HTERT RPE-1 (cell line): ENCODE results near the gene DPPA4.

Experiments used
- in situ Hi-C: fragments of 300-500 bp; cut with MboI; formaldehyde crosslinking; loops from 4 replicates; pipeline ENCODE4 v1.14.3; 2020; ENCODE audit warnings: low sequenced_read_pairs

DPPA4 gene

GRCh38 chr3:109339714-109340648, 2.6 kb upstream of the DPPA4 start:
- in situ Hi-C loops = no loop called here

- in situ Hi-C loops = no loop called here
Observed at GRCh38 chr3:109339197-109339596, 1.9 kb upstream of the DPPA4 start.

- in situ Hi-C loops = no loop called here
Observed at GRCh38 chr3:109338322-109338721, 976 bp upstream of the DPPA4 start.

GRCh38 chr3:109336291-109336861, 970 bp downstream of the DPPA4 start:
- in situ Hi-C loops = no loop called here

GRCh38 chr3:109334572-109334971, 2.8 kb downstream of the DPPA4 start:
- in situ Hi-C loops = no loop called here

- in situ Hi-C loops = no loop called here
Observed at GRCh38 chr3:109331692-109332091, 5.7 kb downstream of the DPPA4 start.

- in situ Hi-C loops = no loop called here
Observed at GRCh38 chr3:109330405-109330804, 6.9 kb downstream of the DPPA4 start.

- in situ Hi-C loops = no loop called here
Observed at GRCh38 chr3:109328202-109328601, 9.1 kb downstream of the DPPA4 start.

- in situ Hi-C loops = no loop called here
Observed at GRCh38 chr3:109325657-109326056, 11.7 kb downstream of the DPPA4 start.

- in situ Hi-C loops = no loop called here
Observed at GRCh38 chr3:109325109-109325508, 12.2 kb downstream of the DPPA4 start.

GRCh38 chr3:109316162-109316730, 21.1 kb downstream of the DPPA4 start, which contains the start of gene DPPA2:
Gene DPPA2, minus strand, starts transcription at chr3:109316517. Its CDS starts 1,975 bp downstream, at chr3:109314542.
- in situ Hi-C loops = no loop called here

GRCh38 chr3:109313061-109313460, 24.3 kb downstream of the DPPA4 start:
- in situ Hi-C loops = no loop called here

- in situ Hi-C loops = no loop called here
Observed at GRCh38 chr3:109297496-109297895, 39.9 kb downstream of the DPPA4 start.

GRCh38 chr3:109284071-109284470, 53.3 kb downstream of the DPPA4 start:
- in situ Hi-C loops = no loop called here

- in situ Hi-C loops = no loop called here
Observed at GRCh38 chr3:109278546-109278945, 58.8 kb downstream of the DPPA4 start.

GRCh38 chr3:109278141-109278540, 59.2 kb downstream of the DPPA4 start:
- in situ Hi-C loops = no loop called here
